Measurements from ENCODE around the gene TOMM20L.

DNA sequence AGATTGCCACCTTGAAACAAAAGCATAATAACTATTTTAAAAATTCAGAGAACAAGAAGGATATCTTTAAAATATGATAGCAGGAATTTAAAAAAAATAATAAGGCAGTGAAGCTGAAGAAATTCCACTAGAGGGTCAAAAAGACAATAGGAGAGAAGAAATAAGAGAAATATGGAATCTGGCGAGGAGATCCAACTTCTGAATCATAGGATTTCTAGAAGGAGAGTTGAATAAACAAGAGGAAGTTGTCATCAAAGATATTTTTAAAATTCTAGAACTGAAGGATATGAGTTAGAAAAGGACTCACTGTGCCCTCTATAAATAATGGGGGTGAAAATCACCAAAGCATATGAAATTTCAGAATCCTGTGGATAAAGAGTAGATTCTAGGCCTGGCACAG is 26.8 kb upstream of the TOMM20L start:
- TF ChIP-seq CTCF (IDR thresholded peaks at IDR 0.05; ENCODE audit: poor library complexity, severe bottlenecking) (no peak), POLR2AphosphoS5 (IDR thresholded peaks at IDR 0.05) (no peak), TAF1 (IDR thresholded peaks at IDR 0.05; ENCODE audit: low read depth) (no peak)
- TF ChIP-seq, protein P1, sequence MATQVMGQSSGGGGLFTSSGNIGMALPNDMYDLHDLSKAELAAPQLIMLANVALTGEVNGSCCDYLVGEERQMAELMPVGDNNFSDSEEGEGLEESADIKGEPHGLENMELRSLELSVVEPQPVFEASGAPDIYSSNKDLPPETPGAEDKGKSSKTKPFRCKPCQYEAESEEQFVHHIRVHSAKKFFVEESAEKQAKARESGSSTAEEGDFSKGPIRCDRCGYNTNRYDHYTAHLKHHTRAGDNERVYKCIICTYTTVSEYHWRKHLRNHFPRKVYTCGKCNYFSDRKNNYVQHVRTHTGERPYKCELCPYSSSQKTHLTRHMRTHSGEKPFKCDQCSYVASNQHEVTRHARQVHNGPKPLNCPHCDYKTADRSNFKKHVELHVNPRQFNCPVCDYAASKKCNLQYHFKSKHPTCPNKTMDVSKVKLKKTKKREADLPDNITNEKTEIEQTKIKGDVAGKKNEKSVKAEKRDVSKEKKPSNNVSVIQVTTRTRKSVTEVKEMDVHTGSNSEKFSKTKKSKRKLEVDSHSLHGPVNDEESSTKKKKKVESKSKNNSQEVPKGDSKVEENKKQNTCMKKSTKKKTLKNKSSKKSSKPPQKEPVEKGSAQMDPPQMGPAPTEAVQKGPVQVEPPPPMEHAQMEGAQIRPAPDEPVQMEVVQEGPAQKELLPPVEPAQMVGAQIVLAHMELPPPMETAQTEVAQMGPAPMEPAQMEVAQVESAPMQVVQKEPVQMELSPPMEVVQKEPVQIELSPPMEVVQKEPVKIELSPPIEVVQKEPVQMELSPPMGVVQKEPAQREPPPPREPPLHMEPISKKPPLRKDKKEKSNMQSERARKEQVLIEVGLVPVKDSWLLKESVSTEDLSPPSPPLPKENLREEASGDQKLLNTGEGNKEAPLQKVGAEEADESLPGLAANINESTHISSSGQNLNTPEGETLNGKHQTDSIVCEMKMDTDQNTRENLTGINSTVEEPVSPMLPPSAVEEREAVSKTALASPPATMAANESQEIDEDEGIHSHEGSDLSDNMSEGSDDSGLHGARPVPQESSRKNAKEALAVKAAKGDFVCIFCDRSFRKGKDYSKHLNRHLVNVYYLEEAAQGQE (IDR thresholded peaks at IDR 0.05; ENCODE audit: borderline replicate concordance): no peak
